Esophagus muscularis mucosa (tissue), 4 donors: ENCODE data around the gene PFN3. TPM values are rescaled to one million over a fixed set of nuclear protein-coding genes. Genes with fewer than 3 reads are reported as not detected.
A peak's percentile ranks its signal among the peaks of the same experiment; 100 is the strongest.

Source experiments
- DNase-seq: peaks from one replicate; pipeline ENCODE4 v3.0.0-alpha.2; 2017; ENCODE audit errors: extremely low spot score
- H3K27ac ChIP-seq, 4 donors: fragments of 200-600 bp; sonication (generic); replicated peaks in 1 of 4; 1 replicate in 3 of 4; 2 replicates in 1 of 4; pipeline ENCODE4 v1.5.1; 2016 to 2019; ENCODE audit warnings: mild to moderate bottlenecking in 1 of 4
- H3K27me3 ChIP-seq, 4 donors: fragments of 200-600 bp; sonication (generic); one replicate each; pipeline versions ENCODE4 v1.5.1 to v1.6.0; 2016 to 2019
- H3K36me3 ChIP-seq, 4 donors: fragments of 200-600 bp; sonication (generic); one replicate each; pipeline ENCODE4 v1.5.1; 2016 to 2019
- H3K4me1 ChIP-seq, 4 donors: fragments of 200-600 bp; sonication (generic); one replicate each; pipeline ENCODE4 v1.5.1; 2016 to 2019
- H3K4me3 ChIP-seq, 4 donors: fragments of 200-600 bp; sonication (generic); 1 replicate in 2 of 4; 2 replicates in 2 of 4; pipeline ENCODE4 v1.5.1; 2016 to 2019; ENCODE audit warnings: mild to moderate bottlenecking in 4 of 4, moderate library complexity in 1 of 4
- H3K9me3 ChIP-seq, 4 donors: fragments of 200-600 bp; sonication (generic); 1 replicate in 3 of 4; 2 replicates in 1 of 4; pipeline ENCODE4 v1.5.1; 2016 to 2019
- CTCF ChIP-seq, 3 experiments: fragments of 200-600 bp in 2 of 3; fragments of 450-650 bp in 1 of 3; sonication (generic) in 2 of 3; IDR thresholded peaks; one replicate each; pipeline ENCODE4 v1.5.1; 2017 to 2019; ENCODE audit warnings: antibody characterized with exemption in 3 of 3, mild to moderate bottlenecking in 2 of 3, moderate library complexity in 1 of 3
- EP300 ChIP-seq: sonication (generic); formaldehyde crosslinking; IDR thresholded peaks from one replicate; pipeline ENCODE4 v1.6.1; 2017; ENCODE audit warnings: antibody characterized with exemption
- POLR2A ChIP-seq: fragments of 450-650 bp; IDR thresholded peaks from one replicate; pipeline ENCODE4 v1.6.1; 2017; ENCODE audit warnings: antibody characterized with exemption, moderate library complexity, mild to moderate bottlenecking, low read depth
- POLR2AphosphoS5 ChIP-seq, 2 donors: sonication (generic); formaldehyde crosslinking; IDR thresholded peaks; one replicate each; pipeline ENCODE4 v1.6.1; 2017; ENCODE audit warnings: antibody characterized with exemption in 2 of 2
- WGBS: methylation state at CpG from one replicate; pipeline ENCODE4 v1.1.5; 2018; 5-methylcytosine and 5-hydroxymethylcytosine counted together
- intact Hi-C: fragments of 100-400 bp; cut with DNase I; formaldehyde crosslinking; loops from one replicate; pipeline ENCODE4 v1.15.1; 2023
- total RNA-seq, 4 donors: library from RNA; depleted of rRNA; stranded (reverse); fragments of >200 nt; gene quantifications; one replicate each; pipeline versions ENCODE4 v1.1.0 to v1.2.1, GENCODE V29; 2016

PFN3 gene
- not detected for total RNA-seq

GRCh38 chr5:177399997-177400868, at the start of gene PFN3:
PFN3 (minus strand) TSS chr5:177400661; CDS start chr5:177400576, 85 bp downstream.
- Histone ChIP-seq H3K9me3 (no peaks in the 10 kb centered on the region), H3K36me3 (no peaks in the 10 kb centered on the region), H3K4me3 (no peak within 1 kb of the TSS), H3K27ac (no peak within 1 kb of the TSS), H3K4me1 (peaks cover 34 to 48% (median 42%) of the 10 kb centered on the region in 4 donors), H3K27me3 (peaks cover 13 to 97% (median 57%) of the 10 kb centered on the region in 4 donors)
- intact Hi-C loops: loop anchor here (5.0 kb wide), 1 partner anchor 102 kb away; no protein-coding TSS in a partner anchor
- no peak for TF ChIP-seq POLR2A
- no peak for TF ChIP-seq CTCF (IDR thresholded peaks at IDR 0.05)
- TF ChIP-seq POLR2AphosphoS5 (IDR thresholded peaks at IDR 0.05): no peak
- no peak for TF ChIP-seq EP300
- DNase-seq: no peak
- 23% methylated on average over 32 of the region's 92 CpGs for WGBS

GRCh38 chr5:177449140-177450061, 48.9 kb upstream of the PFN3 start:
- H3K4me3 ChIP-seq: no peak overlapping the region
- no peak for DNase-seq
- no peak overlapping the region for H3K27ac ChIP-seq
- H3K27me3 ChIP-seq: peaks cover 0 to 71% (median 9%) of the 10 kb centered on the region in 4 donors
- intact Hi-C loops: loop anchor here (10.0 kb wide), 1 partner anchor 135 kb away; the partner anchor contains the start of gene MXD3
- TF ChIP-seq EP300 (no peak), CTCF (IDR thresholded peaks at IDR 0.05) (no peak), POLR2A (no peak), POLR2AphosphoS5 (IDR thresholded peaks at IDR 0.05) (no peak)
- no peaks in the 10 kb centered on the region for H3K36me3 ChIP-seq
- 87% methylated on average over 9 of the region's 18 CpGs for WGBS
- peaks cover 31 to 42% (median 39%) of the 10 kb centered on the region in 4 donors for H3K4me1 ChIP-seq
- no peaks in the 10 kb centered on the region for H3K9me3 ChIP-seq

- H3K9me3 ChIP-seq: no peaks in the 10 kb centered on the region
- H3K4me3 ChIP-seq: no peak overlapping the region
- peaks cover 0 to 70% (median 9%) of the 10 kb centered on the region in 4 donors for H3K27me3 ChIP-seq
- no peak overlapping the region for H3K27ac ChIP-seq
- intact Hi-C loops: no loop called here
- WGBS: 73% methylated on average over 6 of the region's 6 CpGs
- no peaks in the 10 kb centered on the region for H3K36me3 ChIP-seq
- H3K4me1 ChIP-seq: peaks cover 22 to 33% (median 30%) of the 10 kb centered on the region in 4 donors
- TF ChIP-seq POLR2AphosphoS5 (IDR thresholded peaks at IDR 0.05) (no peak), POLR2A (no peak), CTCF (IDR thresholded peaks at IDR 0.05) (no peak), EP300 (no peak)
- DNase-seq: no peak
Observed at GRCh38 chr5:177448244-177448950, 47.9 kb upstream of the PFN3 start.

- Histone ChIP-seq H3K4me3 (peak overlapping the region; percentile 60 to 67 (median 65)), H3K9me3 (no peaks in the 10 kb centered on the region), H3K27ac (no peak overlapping the region), H3K36me3 (peaks cover 0 to 2% (median 0%) of the 10 kb centered on the region in 4 donors), H3K27me3 (peaks cover 0 to 65% (median 9%) of the 10 kb centered on the region in 4 donors), H3K4me1 (peaks cover 22 to 32% (median 29%) of the 10 kb centered on the region in 4 donors)
- 33% methylated on average over 1 of the region's 23 CpGs for WGBS
- no peak for DNase-seq
- TF ChIP-seq EP300 (no peak), POLR2AphosphoS5 (IDR thresholded peaks at IDR 0.05) (peak in 1 of 2 donors; percentile 53)
- intact Hi-C loops: no loop called here
Observed at GRCh38 chr5:177447611-177448243, 47.3 kb upstream of the PFN3 start.
